ENCODE measurements around the gene DCD.

DNA sequence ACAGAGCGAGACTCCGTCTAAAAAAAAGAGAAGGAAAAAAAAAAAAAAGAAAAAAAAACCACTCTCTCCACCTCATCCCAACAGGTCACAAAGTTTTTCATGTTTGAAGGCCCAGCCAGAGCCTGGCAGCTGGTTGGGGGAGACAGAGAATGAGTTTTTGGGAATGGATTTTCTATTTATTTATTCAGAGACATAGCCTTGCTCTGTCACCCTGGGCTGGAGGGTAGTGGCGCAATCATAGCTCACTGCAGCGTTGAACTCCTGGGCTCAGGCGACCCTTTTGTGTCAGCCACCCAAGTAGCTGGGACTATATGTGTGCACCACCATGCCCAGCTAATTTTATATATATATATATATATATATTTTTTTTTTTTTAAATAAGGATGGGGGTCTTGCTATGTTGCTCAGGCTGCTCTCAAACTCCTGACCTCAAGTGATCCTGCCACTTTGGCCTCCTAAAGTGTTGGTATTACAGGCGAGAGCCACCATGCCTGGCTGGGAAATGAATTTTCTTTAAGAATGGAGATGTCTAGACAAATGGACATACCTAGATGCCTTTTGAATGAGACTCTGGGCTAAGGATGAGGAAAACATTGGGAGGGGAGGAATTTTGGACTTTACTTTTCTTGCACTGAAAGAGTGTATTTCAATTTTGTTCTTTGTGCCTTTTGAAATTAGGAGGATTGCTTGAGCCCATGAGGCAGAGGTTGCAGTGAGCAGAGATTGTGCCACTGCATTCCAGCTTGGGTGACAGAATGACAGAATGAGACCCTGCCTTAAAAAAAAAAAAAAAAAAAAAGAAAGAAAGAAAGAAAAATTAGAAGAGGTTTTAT is 42.8 kb downstream of the DCD start:
- TF ChIP-seq, protein P1, sequence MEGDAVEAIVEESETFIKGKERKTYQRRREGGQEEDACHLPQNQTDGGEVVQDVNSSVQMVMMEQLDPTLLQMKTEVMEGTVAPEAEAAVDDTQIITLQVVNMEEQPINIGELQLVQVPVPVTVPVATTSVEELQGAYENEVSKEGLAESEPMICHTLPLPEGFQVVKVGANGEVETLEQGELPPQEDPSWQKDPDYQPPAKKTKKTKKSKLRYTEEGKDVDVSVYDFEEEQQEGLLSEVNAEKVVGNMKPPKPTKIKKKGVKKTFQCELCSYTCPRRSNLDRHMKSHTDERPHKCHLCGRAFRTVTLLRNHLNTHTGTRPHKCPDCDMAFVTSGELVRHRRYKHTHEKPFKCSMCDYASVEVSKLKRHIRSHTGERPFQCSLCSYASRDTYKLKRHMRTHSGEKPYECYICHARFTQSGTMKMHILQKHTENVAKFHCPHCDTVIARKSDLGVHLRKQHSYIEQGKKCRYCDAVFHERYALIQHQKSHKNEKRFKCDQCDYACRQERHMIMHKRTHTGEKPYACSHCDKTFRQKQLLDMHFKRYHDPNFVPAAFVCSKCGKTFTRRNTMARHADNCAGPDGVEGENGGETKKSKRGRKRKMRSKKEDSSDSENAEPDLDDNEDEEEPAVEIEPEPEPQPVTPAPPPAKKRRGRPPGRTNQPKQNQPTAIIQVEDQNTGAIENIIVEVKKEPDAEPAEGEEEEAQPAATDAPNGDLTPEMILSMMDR (IDR thresholded peaks at IDR 0.05; ENCODE audit: insufficient read depth, low read length), result no peak
- no peak for TF ChIP-seq POLR2AphosphoS5 (IDR thresholded peaks at IDR 0.05; ENCODE audit: low read depth)
- TF ChIP-seq SPI1 (IDR thresholded peaks at IDR 0.05; ENCODE audit: borderline replicate concordance, low read depth), result no peak
- TF ChIP-seq GABPA (IDR thresholded peaks at IDR 0.05; ENCODE audit: low read depth), result no peak
- TF ChIP-seq, protein P2, sequence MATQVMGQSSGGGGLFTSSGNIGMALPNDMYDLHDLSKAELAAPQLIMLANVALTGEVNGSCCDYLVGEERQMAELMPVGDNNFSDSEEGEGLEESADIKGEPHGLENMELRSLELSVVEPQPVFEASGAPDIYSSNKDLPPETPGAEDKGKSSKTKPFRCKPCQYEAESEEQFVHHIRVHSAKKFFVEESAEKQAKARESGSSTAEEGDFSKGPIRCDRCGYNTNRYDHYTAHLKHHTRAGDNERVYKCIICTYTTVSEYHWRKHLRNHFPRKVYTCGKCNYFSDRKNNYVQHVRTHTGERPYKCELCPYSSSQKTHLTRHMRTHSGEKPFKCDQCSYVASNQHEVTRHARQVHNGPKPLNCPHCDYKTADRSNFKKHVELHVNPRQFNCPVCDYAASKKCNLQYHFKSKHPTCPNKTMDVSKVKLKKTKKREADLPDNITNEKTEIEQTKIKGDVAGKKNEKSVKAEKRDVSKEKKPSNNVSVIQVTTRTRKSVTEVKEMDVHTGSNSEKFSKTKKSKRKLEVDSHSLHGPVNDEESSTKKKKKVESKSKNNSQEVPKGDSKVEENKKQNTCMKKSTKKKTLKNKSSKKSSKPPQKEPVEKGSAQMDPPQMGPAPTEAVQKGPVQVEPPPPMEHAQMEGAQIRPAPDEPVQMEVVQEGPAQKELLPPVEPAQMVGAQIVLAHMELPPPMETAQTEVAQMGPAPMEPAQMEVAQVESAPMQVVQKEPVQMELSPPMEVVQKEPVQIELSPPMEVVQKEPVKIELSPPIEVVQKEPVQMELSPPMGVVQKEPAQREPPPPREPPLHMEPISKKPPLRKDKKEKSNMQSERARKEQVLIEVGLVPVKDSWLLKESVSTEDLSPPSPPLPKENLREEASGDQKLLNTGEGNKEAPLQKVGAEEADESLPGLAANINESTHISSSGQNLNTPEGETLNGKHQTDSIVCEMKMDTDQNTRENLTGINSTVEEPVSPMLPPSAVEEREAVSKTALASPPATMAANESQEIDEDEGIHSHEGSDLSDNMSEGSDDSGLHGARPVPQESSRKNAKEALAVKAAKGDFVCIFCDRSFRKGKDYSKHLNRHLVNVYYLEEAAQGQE (IDR thresholded peaks at IDR 0.05; ENCODE audit: insufficient replicate concordance, low read depth), result no peak

Data from HL-60 (cell line).